ENCODE results near the gene SLC16A3.
A peak's percentile ranks its signal among the peaks of the same experiment; 100 is the strongest.

Gene SLC16A3

GRCh38 chr17:82269882-82270500 is 41.1 kb downstream of the SLC16A3 start:
- DNase-seq = no peak

- DNase-seq = no peak
Measured at GRCh38 chr17:82270651-82271050, 41.8 kb downstream of the SLC16A3 start.

GRCh38 chr17:82271401-82271800 is 42.6 kb downstream of the SLC16A3 start:
- no peak for DNase-seq

GRCh38 chr17:82272495-82273326 is 43.9 kb downstream of the SLC16A3 start:
- DNase-seq = peak in 2 of 3 experiments; percentile 53 to 63

- peak; percentile 85 to 95 (median 93) for DNase-seq
Measured at GRCh38 chr17:82273327-82274133, 44.7 kb downstream of the SLC16A3 start, which contains the start of gene CSNK1D. TSS of gene CSNK1D (minus strand) at chr17:82273700. CDS start at chr17:82273381, 319 bp downstream.

GRCh38 chr17:82274134-82275020 is 45.5 kb downstream of the SLC16A3 start:
- DNase-seq = no peak

- no peak for DNase-seq
Measured at GRCh38 chr17:82275326-82275725, 46.5 kb downstream of the SLC16A3 start.

GRCh38 chr17:82276938-82277337 is 48.1 kb downstream of the SLC16A3 start:
- no peak for DNase-seq

GRCh38 chr17:82277851-82278250 is 49.0 kb downstream of the SLC16A3 start:
- no peak for DNase-seq

- DNase-seq = peak in 1 of 3 experiments; percentile 44
Measured at GRCh38 chr17:82278308-82278707, 49.5 kb downstream of the SLC16A3 start.

GRCh38 chr17:82278786-82279391 is 50.0 kb downstream of the SLC16A3 start:
- DNase-seq = peak in 2 of 3 experiments; percentile 82 to 93

- no peak for DNase-seq
Measured at GRCh38 chr17:82280537-82280936, 51.7 kb downstream of the SLC16A3 start.

- no peak for DNase-seq
Measured at GRCh38 chr17:82281076-82281475, 52.2 kb downstream of the SLC16A3 start.

GRCh38 chr17:82281502-82282238 is 52.8 kb downstream of the SLC16A3 start:
- DNase-seq = no peak

GRCh38 chr17:82282239-82283207 is 53.7 kb downstream of the SLC16A3 start:
- DNase-seq = no peak

- DNase-seq = peak; percentile 43 to 92 (median 81)
Measured at GRCh38 chr17:82283208-82283749, 54.4 kb downstream of the SLC16A3 start.

- DNase-seq = no peak
Measured at GRCh38 chr17:82285141-82285540, 56.3 kb downstream of the SLC16A3 start.

GRCh38 chr17:82287013-82287867 is 58.4 kb downstream of the SLC16A3 start:
- peak in 1 of 3 experiments; percentile 29 for DNase-seq

All from NCI-H1417 (cell line).